ENCODE data around the gene VEZF1. TPM values are rescaled to one million over a fixed set of nuclear protein-coding genes. Genes with fewer than 3 reads are reported as not detected.

Gene VEZF1
- total and polyA plus RNA-seq, 2 donors (not counting 1 experiment from before 2014, with no cell fraction given) = 43.9 to 51.2 TPM

DNA sequence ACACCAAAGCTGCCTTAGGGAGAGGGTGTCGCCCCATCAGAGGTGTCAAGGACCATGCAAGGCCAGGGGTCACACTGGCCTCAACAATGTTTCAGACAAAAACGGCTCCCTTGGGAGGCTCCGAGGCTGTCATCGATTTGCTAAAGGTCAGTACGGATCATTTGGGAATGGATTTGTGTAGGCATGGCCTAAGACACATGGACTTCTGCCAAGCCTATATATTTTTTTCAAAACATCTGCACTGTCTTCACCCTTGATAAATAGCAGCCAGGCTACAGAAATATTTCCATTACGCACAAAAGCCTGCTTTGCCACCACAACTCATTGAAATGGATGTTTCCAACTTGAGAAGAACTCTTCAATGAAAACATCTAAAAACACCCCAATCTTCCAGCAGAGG, 43.1 kb downstream of the VEZF1 start:
- peak in 1 of 2 donors; percentile 59 for DNase-seq (ENCODE audit: low read depth in 2 of 2)
- Histone ChIP-seq H3K79me2 (ENCODE audit: control insufficient read depth, insufficient read depth, low read length) (peaks cover 47% of the 10 kb centered on the region), H3K36me3 (ENCODE audit: control insufficient read depth, insufficient read depth, low read length) (no peaks in the 10 kb centered on the region), H3K4me2 (ENCODE audit: extremely low read depth, insufficient read depth, low read length) (no peak overlapping the region), H2AFZ (ENCODE audit: low read length) (no peak overlapping the region), H3K27ac (ENCODE audit: insufficient read depth, low read length) (no peak overlapping the region), H3K9me3 (ENCODE audit: control insufficient read depth, insufficient read depth, low read depth, low read length) (no peaks in the 10 kb centered on the region), H3K27me3 (ENCODE audit: control insufficient read depth, insufficient read depth, low read length) (no peaks in the 10 kb centered on the region), H3K9ac (ENCODE audit: insufficient read depth, low read length) (no peak overlapping the region), H3K4me1 (ENCODE audit: control insufficient read depth, extremely low read depth, insufficient read depth, low read length) (peaks cover 48% of the 10 kb centered on the region), H3K4me3 (replicated peaks in 1 of 4; ENCODE audit: control extremely low read depth in 1 of 4, insufficient read depth in 1 of 4, low read depth in 3 of 4, low read length in 4 of 4) (no peak overlapping the region), H4K20me1 (ENCODE audit: control insufficient read depth, extremely low read depth, insufficient read depth, low read length) (no peaks in the 10 kb centered on the region)
- TF ChIP-seq, protein P1, sequence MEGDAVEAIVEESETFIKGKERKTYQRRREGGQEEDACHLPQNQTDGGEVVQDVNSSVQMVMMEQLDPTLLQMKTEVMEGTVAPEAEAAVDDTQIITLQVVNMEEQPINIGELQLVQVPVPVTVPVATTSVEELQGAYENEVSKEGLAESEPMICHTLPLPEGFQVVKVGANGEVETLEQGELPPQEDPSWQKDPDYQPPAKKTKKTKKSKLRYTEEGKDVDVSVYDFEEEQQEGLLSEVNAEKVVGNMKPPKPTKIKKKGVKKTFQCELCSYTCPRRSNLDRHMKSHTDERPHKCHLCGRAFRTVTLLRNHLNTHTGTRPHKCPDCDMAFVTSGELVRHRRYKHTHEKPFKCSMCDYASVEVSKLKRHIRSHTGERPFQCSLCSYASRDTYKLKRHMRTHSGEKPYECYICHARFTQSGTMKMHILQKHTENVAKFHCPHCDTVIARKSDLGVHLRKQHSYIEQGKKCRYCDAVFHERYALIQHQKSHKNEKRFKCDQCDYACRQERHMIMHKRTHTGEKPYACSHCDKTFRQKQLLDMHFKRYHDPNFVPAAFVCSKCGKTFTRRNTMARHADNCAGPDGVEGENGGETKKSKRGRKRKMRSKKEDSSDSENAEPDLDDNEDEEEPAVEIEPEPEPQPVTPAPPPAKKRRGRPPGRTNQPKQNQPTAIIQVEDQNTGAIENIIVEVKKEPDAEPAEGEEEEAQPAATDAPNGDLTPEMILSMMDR (conservative IDR thresholded peaks at IDR 0.05 in 1 of 2, IDR thresholded peaks at IDR 0.05 in 1 of 2; ENCODE audit: low read depth in 1 of 2, low read length in 2 of 2) = no peak
- no peak for TF ChIP-seq EZH2 (IDR thresholded peaks at IDR 0.05; ENCODE audit: low read length, missing control alignments)

DNA sequence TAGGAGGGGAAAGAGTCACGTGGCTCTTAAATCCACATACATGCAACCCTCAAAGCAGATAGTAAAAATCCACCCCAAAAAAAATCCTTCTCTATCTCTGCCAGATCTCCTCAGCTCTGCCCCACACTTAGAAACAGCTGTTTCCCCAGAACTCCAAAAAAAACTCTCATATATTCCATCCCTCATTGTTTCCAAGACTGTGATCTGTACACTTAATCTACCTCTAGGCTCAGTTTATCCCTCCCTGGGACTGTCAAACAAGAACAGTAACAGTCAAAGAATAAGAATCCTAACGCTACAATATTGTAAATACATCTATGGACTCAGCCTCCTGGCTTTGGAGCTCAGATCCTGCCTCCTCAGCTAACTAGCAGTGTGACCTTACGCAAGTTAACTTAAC, 44.4 kb downstream of the VEZF1 start:
- no peak overlapping the region for H3K9ac ChIP-seq (ENCODE audit: insufficient read depth, low read length)
- H3K79me2 ChIP-seq (ENCODE audit: control insufficient read depth, insufficient read depth, low read length) = peaks cover 55% of the 10 kb centered on the region
- H3K4me3 ChIP-seq (replicated peaks in 1 of 4; ENCODE audit: control extremely low read depth in 1 of 4, insufficient read depth in 1 of 4, low read depth in 3 of 4, low read length in 4 of 4) = no peak overlapping the region
- no peaks in the 10 kb centered on the region for H3K9me3 ChIP-seq (ENCODE audit: control insufficient read depth, insufficient read depth, low read depth, low read length)
- H3K36me3 ChIP-seq (ENCODE audit: control insufficient read depth, insufficient read depth, low read length) = no peaks in the 10 kb centered on the region
- H4K20me1 ChIP-seq (ENCODE audit: control insufficient read depth, extremely low read depth, insufficient read depth, low read length) = no peaks in the 10 kb centered on the region
- peaks cover 37% of the 10 kb centered on the region for H3K4me1 ChIP-seq (ENCODE audit: control insufficient read depth, extremely low read depth, insufficient read depth, low read length)
- DNase-seq (ENCODE audit: low read depth in 2 of 2) = no peak
- no peak overlapping the region for H3K4me2 ChIP-seq (ENCODE audit: extremely low read depth, insufficient read depth, low read length)
- TF ChIP-seq EZH2 (IDR thresholded peaks at IDR 0.05; ENCODE audit: low read length, missing control alignments) = no peak
- TF ChIP-seq, protein P1 (conservative IDR thresholded peaks at IDR 0.05 in 1 of 2, IDR thresholded peaks at IDR 0.05 in 1 of 2; ENCODE audit: low read depth in 1 of 2, low read length in 2 of 2) = no peak
- no peak overlapping the region for H2AFZ ChIP-seq (ENCODE audit: low read length)
- no peaks in the 10 kb centered on the region for H3K27me3 ChIP-seq (ENCODE audit: control insufficient read depth, insufficient read depth, low read length)
- no peak overlapping the region for H3K27ac ChIP-seq (ENCODE audit: insufficient read depth, low read length)

DNA sequence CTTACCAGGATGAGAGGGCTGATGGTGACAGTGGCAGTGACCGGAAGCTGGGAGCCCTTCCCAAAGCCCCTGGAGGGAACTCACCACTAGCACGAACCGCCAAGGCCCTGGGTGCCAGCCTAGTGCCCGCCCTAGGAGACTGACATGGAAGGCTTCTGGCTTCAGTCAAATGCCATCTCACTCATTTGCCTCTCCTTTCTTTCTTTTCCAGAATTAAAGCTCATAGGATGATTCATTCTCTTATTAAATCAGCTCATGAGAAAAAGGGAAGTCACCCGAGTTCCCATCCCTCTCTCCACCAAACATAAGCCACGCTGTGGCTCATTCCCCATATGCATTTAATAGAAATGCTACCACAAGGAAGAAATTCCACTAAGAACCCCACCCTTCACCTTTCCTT, 44.9 kb downstream of the VEZF1 start:
- no peak overlapping the region for H2AFZ ChIP-seq (ENCODE audit: low read length)
- H3K27me3 ChIP-seq (ENCODE audit: control insufficient read depth, insufficient read depth, low read length) = no peaks in the 10 kb centered on the region
- H3K9ac ChIP-seq (ENCODE audit: insufficient read depth, low read length) = no peak overlapping the region
- H3K9me3 ChIP-seq (ENCODE audit: control insufficient read depth, insufficient read depth, low read depth, low read length) = no peaks in the 10 kb centered on the region
- no peak overlapping the region for H3K4me2 ChIP-seq (ENCODE audit: extremely low read depth, insufficient read depth, low read length)
- DNase-seq (ENCODE audit: low read depth in 2 of 2) = peak in 1 of 2 donors; percentile 56
- TF ChIP-seq, protein P1 (conservative IDR thresholded peaks at IDR 0.05 in 1 of 2, IDR thresholded peaks at IDR 0.05 in 1 of 2; ENCODE audit: low read depth in 1 of 2, low read length in 2 of 2) = no peak
- no peak for TF ChIP-seq EZH2 (IDR thresholded peaks at IDR 0.05; ENCODE audit: low read length, missing control alignments)
- peaks cover 34% of the 10 kb centered on the region for H3K4me1 ChIP-seq (ENCODE audit: control insufficient read depth, extremely low read depth, insufficient read depth, low read length)
- H3K4me3 ChIP-seq (replicated peaks in 1 of 4; ENCODE audit: control extremely low read depth in 1 of 4, insufficient read depth in 1 of 4, low read depth in 3 of 4, low read length in 4 of 4) = no peak overlapping the region
- H4K20me1 ChIP-seq (ENCODE audit: control insufficient read depth, extremely low read depth, insufficient read depth, low read length) = no peaks in the 10 kb centered on the region
- H3K27ac ChIP-seq (ENCODE audit: insufficient read depth, low read length) = peak overlapping the region; percentile 43
- H3K36me3 ChIP-seq (ENCODE audit: control insufficient read depth, insufficient read depth, low read length) = no peaks in the 10 kb centered on the region
- H3K79me2 ChIP-seq (ENCODE audit: control insufficient read depth, insufficient read depth, low read length) = peaks cover 56% of the 10 kb centered on the region
